Epithelial cell of prostate (primary cell): Measurements from ENCODE around the gene FAM210A.
A peak's percentile ranks its signal among the peaks of the same experiment; 100 is the strongest.
"Not testable (repeated sequence)": the region's sequence is repeated elsewhere in the genome, so short reads cannot be mapped to it uniquely, and the experiment has no call there.

Experiments used
- DNase-seq: peaks from one replicate; pipeline ENCODE4 v3.0.0-alpha.2; 2011; ENCODE audit warnings: low read depth, low spot score
- H3K27ac ChIP-seq: fragments of 450-650 bp; 2 replicates; pipeline ENCODE4 v1.5.1; 2017; ENCODE audit warnings: mild to moderate bottlenecking

FAM210A gene, protein sequence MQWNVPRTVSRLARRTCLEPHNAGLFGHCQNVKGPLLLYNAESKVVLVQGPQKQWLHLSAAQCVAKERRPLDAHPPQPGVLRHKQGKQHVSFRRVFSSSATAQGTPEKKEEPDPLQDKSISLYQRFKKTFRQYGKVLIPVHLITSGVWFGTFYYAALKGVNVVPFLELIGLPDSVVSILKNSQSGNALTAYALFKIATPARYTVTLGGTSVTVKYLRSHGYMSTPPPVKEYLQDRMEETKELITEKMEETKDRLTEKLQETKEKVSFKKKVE

DNA sequence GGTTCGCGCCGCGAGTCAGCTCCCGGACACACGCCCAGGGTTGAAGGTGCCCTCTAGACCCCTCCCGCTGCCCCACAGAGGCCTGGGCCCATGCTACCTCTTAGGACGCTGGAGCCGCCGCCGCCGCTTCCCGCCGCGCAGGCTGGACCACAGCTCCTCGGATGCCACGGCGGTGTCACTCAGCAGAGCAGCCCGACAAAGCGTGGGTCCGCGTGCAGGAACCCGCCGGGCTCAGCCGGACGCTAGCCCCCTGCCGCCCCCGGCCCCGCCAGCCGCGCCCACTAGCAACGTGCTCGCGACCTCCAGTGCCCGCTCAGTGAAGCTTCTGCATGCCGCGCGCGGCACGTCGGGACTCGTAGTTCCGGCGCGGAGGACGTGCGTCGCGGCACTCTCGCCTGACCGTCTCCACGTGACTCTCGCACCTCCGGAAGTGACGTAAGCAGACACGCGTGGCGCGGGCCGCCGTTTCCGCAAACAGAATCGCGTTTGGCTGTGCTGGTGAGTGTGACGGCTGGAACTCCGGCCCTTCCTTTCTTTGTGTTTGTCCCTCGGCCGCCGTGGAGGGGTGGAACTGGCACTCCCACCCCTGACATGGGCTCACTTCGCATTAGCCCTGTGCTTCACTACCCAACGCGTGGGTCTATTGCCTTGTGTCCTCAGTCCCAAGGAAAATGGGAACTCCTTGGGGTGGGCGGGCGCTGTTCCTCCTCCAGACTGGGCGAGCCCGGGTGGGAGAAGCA is at the start of gene FAM210A, which contains the start of gene RNMT:
Gene FAM210A (minus strand): TSS at position 327 of the 740 bp plus-strand sequence. CDS start 44,481 bp downstream, outside the sequence.
Gene RNMT (plus strand): TSS at position 442 of the 740 bp plus-strand sequence. CDS start 4,845 bp downstream, outside the sequence.
- H3K27ac ChIP-seq: peak within 1 kb of the TSS; percentile 88
- DNase-seq: peak; percentile 88

DNA sequence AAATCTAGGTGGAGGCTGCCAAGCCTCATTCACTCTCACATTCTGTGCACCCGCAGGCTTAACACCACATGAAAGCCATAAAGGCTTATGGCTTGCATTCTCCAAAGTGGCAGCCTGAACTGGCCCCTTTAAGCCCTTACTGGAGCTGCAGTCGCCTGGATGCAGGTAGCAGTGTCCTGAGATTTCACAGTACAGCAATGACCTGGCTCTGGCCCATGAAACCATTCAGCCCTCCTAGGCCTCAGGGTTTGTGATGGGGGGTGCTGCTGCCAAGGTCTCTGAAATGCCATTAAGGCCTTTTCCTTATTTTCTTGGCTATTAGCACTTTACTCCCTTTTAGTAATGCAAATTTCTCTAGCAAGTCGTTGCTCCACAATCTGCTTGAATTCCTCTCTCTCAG is 48.7 kb upstream of the FAM210A start:
- DNase-seq: no peak
- no peak overlapping the region for H3K27ac ChIP-seq

DNA sequence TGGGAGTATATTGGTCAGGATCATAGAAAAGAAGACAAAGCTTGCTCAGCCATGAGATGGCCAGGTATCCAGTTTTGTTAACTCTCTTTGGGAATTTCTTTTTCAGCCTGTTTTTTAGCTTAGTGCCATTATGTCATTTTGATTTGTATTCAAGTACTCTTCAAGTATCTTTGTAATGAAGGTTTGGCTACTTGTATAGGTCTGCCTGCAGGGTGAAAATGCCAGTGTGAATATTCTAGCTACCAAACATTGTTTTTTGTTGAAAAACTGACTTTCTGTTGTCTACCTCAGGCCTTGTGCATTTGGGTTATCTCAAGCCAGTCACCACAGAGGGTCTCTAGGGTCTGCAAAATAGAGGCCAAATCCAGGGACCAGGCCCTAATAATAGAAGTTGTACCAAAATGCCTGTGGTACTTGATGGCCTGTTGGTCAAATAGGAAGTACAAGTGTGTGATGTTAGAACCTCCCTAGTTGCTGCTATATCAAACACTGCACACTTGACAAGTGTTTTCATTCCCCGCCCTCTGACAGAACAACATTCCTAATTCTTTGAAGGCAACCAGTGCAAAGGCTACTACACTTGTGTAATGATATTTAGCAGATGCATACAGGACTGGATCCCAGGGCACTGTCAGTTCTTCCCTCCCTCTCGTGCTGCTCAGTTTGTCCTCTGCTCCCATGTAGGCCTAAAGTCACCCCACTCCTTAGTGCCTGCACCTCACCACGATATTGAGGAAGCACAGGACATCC is 36.5 kb upstream of the FAM210A start:
- no peak for DNase-seq
- no peak overlapping the region for H3K27ac ChIP-seq

DNA sequence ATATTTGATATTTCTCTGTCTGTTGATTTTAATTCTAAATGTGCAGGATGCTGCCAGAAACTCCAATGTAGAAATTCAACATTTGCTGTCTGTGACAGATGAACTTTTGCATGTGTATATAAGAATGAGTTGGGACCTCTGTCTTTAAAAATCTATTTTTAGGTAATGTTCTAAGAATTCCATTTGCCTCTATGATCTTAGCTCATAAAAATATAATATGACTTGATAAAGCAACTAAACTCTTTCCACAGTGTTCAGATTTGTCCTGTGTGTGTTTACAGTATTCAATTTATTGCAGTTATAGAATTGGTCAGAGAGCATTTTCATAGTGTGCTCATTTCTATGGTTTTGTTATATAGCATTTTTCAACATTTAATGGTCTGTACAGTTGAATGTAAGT is 33.7 kb upstream of the FAM210A start:
- no peak for DNase-seq
- H3K27ac ChIP-seq: no peak overlapping the region

DNA sequence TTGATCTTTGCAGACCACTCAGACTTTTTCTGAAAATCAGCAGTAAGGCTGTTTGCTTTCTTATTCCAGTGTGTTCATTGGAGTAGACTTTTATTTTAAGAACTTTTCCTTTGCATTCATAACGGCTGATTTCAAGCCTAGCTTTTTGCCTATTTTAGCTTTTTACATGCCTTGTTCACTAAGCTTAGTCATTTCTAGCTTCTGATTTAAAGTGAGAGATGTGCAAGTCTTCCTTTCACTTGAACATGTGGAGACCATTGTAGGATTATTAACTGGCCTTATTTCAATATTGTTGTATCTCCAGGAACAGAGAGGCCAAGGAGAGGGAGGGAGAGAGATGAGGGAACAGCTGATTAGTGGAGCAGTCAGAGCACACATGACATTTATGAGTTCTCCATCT is 32.3 kb upstream of the FAM210A start:
- no peak for DNase-seq

DNA sequence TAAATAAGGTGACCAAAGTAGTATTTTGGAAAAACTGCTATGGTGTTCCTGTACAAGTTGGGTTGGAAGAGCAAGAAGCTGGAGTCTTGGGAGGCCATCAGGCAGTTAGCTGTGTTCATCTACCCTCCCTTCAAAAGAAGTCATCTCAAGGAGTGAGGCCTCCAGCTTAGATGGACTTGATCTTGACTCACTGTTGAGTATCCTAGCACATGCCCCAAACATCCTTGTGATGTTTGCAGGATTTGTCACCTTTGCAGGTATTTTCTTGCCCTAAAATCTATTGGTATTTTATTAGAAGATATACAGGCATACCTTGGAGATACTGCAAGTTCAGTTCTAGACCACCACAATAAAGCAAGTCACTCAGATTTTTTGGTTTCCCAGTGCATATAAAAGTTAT is 30.3 kb upstream of the FAM210A start:
- H3K27ac ChIP-seq: no peak overlapping the region
- peak; percentile 2 for DNase-seq

More for the DNA sequence above, 32.3 kb upstream of the FAM210A start:
- no peak overlapping the region for H3K27ac ChIP-seq

DNA sequence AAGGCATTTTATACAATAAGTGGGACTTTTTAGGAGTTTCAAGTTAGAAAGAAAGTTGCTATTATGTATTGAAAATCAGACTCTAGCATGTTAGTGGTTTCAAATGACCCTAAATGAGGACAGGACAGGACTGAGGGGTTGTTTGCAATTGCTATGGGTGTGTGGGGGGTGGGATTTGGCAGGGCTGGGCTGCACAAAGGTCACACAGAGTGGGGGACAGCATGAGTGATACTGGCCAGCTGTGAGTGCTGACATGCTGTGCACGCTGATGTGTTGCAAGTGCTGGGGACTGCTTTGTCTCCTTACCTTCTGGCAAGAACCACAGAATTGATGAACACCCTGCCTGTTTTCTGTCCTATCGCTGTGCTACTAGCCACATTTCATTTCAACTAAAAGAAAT is 29.9 kb upstream of the FAM210A start:
- no peak for DNase-seq
- no peak overlapping the region for H3K27ac ChIP-seq

DNA sequence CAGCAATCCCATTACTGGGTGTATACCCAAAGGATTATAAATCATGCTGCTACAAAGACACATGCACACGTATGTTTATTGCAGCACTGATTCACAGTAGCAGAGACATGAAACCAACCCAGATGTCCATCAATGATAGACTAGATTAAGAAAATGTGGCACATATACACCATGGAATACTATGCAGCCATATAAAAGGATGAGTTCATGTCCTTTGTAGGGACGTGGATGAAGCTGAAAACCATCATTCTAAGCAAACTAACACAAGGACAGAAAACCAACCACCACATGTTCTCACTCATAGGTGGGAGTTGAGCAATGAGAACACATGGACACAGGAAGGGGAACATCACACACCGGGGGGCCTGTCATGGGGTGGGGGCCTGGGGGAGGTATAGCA is 25.2 kb upstream of the FAM210A start:
- not testable (repeated sequence) for H3K27ac ChIP-seq, DNase-seq

DNA sequence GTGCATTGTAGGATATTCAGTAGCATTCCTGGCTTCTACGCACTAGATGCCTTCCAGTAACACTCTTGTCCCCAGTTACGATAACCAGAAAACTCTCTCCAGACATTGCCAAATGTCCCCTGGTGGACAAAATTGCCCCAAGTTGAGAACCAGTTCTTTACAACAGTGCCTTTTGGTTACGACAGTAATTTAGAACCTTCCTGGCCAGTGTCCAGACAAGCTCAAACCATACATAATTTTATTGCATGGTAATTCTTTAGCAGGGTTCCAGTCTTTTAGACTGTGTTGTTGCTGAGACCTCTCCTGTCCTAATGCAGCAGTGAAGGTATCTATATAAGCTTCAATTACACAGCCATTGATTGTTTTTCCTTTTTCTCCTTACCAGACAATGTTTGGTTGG is 20.3 kb upstream of the FAM210A start:
- no peak for DNase-seq
- H3K27ac ChIP-seq: no peak overlapping the region

DNA sequence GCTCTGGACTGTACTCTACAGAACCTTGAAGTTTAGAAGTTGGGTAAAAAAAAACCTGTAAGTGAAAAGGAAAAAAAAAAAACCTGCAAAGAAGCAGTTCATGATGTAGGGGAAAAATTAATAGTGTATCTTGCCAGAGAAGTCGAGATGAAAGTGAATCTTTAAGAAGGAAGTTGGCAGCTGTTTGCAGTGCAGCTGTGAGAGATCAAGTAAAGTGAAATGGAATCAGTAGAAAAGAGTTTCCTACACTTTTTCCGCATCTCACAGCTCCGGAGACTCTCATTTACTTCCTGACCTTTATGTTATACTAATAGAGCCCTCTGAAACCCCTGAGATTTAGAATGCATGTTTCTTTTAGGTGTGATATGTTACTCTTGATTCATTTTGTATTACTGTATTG is 19.3 kb upstream of the FAM210A start:
- no peak for DNase-seq
- no peak overlapping the region for H3K27ac ChIP-seq

DNA sequence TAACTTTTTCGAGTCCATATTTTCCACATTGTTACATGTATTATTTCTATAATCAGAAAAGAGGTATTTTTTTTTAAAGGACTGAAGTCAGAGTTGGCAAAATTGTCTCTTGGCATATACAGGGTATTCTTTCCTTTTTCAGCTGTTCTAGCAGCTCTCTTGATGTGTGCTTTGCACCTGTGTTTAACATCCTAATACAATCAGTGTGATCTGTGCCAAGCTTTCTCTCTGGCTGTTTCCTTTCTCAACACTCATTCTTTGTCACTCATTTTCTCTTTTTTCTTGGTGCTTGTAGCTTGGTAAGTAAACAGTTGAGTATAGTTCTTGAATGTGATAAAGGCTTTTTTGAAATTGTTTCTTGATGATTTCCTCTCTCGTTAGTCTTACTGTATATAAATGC is 9.3 kb upstream of the FAM210A start:
- DNase-seq: no peak
- H3K27ac ChIP-seq: no peak overlapping the region

DNA sequence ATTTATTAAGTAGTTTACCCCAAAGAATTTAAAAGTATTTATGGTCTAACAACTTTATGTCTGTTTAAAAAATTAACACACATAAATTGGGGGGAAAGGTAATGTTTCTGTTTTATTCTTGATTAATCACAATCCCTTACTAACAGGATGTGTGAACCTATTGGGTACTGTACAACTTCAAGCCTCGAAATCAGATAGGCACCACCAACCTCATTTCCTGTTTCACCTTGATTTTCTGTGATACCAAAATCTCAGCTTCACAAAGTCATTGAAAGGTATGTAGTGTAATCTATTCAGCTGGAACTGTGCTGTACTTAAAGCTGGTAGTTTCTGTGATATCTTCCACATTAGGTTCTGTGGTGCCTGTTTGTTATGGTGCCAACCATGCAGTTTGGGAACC is 4.1 kb upstream of the FAM210A start:
- DNase-seq: no peak
- no peak overlapping the region for H3K27ac ChIP-seq

DNA sequence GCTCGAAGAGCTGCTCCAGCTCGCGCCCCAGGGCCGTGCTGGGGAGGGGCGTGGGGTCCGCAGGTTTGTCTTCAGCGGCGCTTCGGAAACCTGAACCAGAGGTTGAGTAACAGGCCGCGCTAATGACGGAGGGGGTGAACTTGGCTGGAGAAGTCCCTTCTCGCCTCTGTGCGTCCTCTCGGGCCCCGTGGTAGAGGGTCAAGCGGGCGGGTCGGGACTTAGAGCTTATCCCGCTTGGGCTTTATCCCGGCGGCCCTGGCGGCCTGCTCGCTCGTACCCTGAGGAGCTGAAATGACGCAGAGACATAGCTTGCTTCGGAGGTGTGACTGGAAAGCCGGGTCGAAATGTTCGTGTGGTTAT is 594 bp upstream of the FAM210A start:
- DNase-seq: no peak
- H3K27ac ChIP-seq: peak overlapping the region; percentile 88

DNA sequence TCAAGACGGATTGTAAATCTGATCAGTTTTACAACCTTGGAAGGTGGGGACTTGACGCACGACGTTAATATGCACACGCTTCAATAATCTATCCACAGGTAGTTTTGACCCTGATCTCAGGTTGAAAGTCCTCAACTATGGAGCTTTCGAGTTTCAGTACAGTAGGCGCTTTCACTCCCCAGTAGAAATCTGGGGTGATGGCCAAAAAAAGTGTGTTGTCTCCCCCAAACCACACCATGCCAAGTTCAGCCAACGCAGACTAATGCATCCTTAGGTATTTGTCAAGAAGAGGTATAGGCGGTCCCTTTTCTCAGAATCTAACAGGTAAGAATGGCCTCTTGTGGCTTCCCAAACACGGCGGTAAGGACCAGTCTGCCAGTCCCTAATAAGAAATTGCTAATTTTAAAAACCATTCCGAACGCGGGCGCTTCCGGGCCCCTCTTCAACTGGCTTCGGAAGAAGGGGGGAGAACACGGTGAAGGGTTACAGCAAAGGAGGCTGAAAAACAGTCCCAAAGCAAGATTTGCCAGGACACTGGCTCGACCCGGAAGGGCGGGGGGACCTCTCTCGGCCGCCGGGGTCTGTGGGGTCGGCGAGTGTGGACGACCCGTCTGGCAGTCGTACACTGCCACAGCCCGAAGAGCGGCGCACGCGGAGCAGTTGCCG is 659 bp downstream of the FAM210A start:
- H3K27ac ChIP-seq: peak overlapping the region; percentile 88
- no peak for DNase-seq

DNA sequence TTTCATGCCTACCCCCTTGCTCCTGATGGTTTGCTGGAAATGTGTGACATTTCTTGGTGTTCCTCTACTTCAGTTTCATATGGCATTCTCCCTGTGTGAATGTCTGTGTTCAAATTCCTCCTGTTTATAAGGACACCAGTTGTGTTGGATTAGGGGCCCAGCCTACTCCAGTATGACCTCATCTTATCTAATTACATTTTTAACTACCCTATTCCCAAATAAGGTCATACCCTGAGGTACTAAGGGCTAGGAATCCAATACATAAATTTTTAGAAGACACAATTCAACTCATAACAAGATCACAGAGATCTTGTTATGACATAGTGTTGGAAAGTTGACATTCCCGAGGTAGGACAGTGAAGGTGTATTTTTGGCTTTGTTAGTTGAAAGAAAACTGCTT is 5.5 kb downstream of the FAM210A start:
- no peak for DNase-seq
- no peak overlapping the region for H3K27ac ChIP-seq

DNA sequence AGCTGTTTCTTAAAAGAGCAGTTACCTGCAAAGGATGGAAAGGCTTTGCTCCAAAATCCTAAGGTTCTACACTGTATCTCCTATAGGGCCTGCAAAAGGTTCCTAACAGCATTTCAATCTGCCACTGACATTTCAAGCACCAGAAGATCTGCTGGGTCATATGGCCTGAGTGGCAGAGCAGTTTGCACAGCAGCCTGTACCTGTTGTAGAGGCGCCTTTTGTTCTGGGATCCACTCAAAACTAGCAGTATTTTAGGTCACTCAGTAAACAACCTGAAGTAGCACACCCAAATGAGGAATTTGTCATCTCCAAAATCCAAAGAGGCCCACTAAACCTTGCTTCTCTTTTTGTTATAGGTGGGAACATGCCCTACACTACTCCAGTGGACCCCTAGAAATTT is 6.2 kb downstream of the FAM210A start:
- no peak overlapping the region for H3K27ac ChIP-seq
- no peak for DNase-seq

DNA sequence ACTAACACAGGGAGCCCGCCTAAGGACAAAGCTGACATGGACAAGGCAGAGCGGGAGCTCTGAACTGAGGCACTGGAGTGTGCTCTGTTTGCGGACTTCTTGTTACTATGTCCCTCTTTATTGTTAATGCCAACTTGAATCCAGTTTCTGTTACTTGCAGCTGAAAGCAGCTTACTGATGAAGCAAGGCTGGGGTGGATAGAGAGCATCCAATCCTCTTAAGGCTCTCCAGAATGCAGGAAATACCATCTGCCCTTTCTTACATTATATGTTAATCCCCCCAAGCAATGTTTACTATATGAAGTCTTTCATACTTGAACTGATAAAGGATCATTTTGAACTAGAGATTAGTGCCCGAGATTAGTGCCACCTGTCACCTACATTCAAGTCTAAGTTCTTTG is 9.4 kb downstream of the FAM210A start:
- no peak for DNase-seq
- no peak overlapping the region for H3K27ac ChIP-seq

DNA sequence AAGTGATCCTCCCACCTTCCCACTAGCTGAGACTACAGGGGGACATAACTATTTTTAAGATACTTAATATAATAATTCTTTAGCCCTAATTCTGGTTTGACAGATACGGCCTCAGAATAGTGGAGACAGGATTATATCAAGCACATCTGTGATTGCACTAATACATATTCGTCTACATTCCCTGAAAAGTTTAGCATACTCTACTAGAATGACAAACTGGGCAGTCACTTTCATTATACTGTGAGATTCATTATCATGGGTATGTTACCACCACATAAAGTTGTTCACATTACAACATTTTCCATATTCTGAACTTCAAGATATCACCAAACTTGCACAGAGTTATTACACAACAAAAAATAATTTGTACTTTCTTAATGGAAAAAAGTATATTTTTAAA is 11.0 kb downstream of the FAM210A start:
- H3K27ac ChIP-seq: peak overlapping the region; percentile 100
- no peak for DNase-seq

DNA sequence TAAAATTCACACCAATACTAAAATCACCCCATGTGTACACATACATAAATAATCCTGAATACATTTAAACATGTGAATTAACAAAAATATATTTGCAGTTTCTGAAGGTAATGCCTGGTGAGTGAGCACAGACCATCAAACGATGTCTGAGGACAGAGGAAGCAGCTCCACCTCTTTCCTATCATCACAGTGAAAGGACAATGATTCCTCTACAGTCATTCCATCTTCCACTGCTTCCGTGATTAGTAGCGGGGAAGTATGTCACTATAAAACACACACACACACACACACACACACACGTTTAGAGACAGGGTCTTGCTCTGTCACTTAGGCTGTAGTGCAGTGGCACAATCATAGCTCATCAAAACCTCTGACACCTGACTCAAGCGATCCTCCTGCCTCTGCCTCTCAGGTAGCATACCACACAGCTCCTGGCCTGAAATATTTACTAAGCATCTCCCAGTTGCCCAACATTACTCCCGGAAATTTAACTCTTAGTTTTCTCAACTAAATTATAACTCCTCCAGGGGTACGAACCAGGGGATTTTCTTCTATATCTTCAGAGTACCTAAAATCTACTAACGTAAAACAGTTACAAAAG is 12.8 kb downstream of the FAM210A start:
- DNase-seq: no peak
- peak overlapping the region; percentile 100 for H3K27ac ChIP-seq
